DOHH2 (cell line): ENCODE results near the gene TBCE.

Source experiments
- CTCF ChIP-seq: fragments of 200-600 bp; sonication (generic); IDR thresholded peaks from one replicate; pipeline ENCODE4 v1.5.1; 2014; ENCODE audit warnings: antibody characterized with exemption, mild to moderate bottlenecking, low read depth, low read length; ENCODE audit not compliant: poor library complexity, severe bottlenecking
- EZH2phosphoT487 ChIP-seq: fragments of 200-600 bp; sonication (generic); IDR thresholded peaks from 2 replicates; pipeline ENCODE4 v1.6.1; 2017; ENCODE audit warnings: borderline replicate concordance, mild to moderate bottlenecking, antibody characterized with exemption, low read length, moderate library complexity, mixed read lengths

DNA sequence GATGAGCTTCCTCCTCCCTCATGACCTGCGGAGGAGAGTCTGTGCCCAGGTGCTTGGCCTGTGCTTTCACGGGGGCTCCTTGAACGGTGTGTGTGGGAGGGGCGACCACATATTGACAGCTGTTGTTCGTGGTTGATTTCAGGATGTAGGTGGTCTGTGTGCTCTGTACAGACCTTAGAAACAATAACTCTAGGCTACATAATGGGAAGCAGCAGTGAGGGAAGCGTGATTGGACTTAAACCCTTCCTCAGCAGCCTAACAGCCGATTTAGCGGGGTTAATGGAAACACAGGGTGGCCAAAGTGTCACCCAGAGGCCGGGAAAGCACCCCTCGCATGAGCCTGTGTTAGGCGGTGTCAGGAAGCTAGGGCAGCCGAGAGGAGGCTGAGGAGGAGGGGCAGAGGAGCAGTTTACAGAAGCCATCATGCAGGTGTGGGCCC is 56.0 kb downstream of the TBCE start:
- TF ChIP-seq CTCF, result no peak
- no peak for TF ChIP-seq EZH2phosphoT487
